Uterus (tissue), 4 donors: ENCODE data around the gene NUP107. TPM values are rescaled to one million over a fixed set of nuclear protein-coding genes. Genes with fewer than 3 reads are reported as not detected.

Source experiments
- DNase-seq, 2 donors: peaks; one replicate each; pipeline ENCODE4 v3.0.0-alpha.2; 2019 to 2020
- H3K27ac ChIP-seq, 2 donors: fragments of 200-600 bp; sonication (generic); 1 replicate in 1 of 2; 2 replicates in 1 of 2; pipeline ENCODE4 v1.5.1; 2016 to 2018
- H3K27me3 ChIP-seq, 2 donors: fragments of 200-600 bp; sonication (generic); one replicate each; pipeline ENCODE4 v1.5.1; 2018 to 2019; ENCODE audit warnings: control low read depth in 1 of 2
- H3K36me3 ChIP-seq, 2 donors: fragments of 200-600 bp; sonication (generic); one replicate each; pipeline ENCODE4 v1.5.1; 2019; ENCODE audit warnings: control low read depth in 1 of 2
- H3K4me1 ChIP-seq, 2 donors: fragments of 200-600 bp; sonication (generic); one replicate each; pipeline ENCODE4 v1.5.1; 2018 to 2019; ENCODE audit warnings: control low read depth in 1 of 2
- H3K4me3 ChIP-seq, 2 donors: fragments of 200-600 bp; sonication (generic); 1 replicate in 1 of 2; 2 replicates in 1 of 2; pipeline ENCODE4 v1.5.1; 2018 to 2019; ENCODE audit warnings: mild to moderate bottlenecking in 1 of 2
- H3K9me3 ChIP-seq, 2 donors: fragments of 200-600 bp; sonication (generic); one replicate each; pipeline ENCODE4 v1.5.1; 2019; ENCODE audit warnings: control low read depth in 1 of 2
- POLR2A ChIP-seq, 2 donors: fragments of 450-650 bp; IDR thresholded peaks; one replicate each; pipeline ENCODE4 v1.6.1; 2016; ENCODE audit warnings: antibody characterized with exemption in 2 of 2, mild to moderate bottlenecking in 1 of 2, moderate library complexity in 1 of 2
- intact Hi-C: fragments of 100-400 bp; cut with DNase I; formaldehyde crosslinking; loops from one replicate; pipeline ENCODE4 v1.15.1; 2023; ENCODE audit warnings: low total_unique reads
- total RNA-seq, 4 donors: library from RNA; depleted of rRNA in 3 of 4; stranded (reverse); fragments of >200 nt in 3 of 4; gene quantifications; one replicate each; pipeline versions ENCODE4 v1.1.0 to v1.2.4, GENCODE V29; 2014 to 2023
- TF ChIP-seq, protein P1 (sequence below), 4 experiments: fragments of 200-600 bp in 2 of 4; fragments of 450-650 bp in 2 of 4; sonication (generic) in 2 of 4; IDR thresholded peaks; one replicate each; pipeline ENCODE4 v1.5.1; 2016 to 2019; ENCODE audit warnings: antibody characterized with exemption in 4 of 4, mild to moderate bottlenecking in 2 of 4, moderate library complexity in 1 of 4
- donor health status: DM: yes; HTN: yes; CAD: no.

The NUP107 gene
- total RNA-seq, 4 donors from 2014 or later = 56.9 to 114 (median 78.9) TPM

DNA sequence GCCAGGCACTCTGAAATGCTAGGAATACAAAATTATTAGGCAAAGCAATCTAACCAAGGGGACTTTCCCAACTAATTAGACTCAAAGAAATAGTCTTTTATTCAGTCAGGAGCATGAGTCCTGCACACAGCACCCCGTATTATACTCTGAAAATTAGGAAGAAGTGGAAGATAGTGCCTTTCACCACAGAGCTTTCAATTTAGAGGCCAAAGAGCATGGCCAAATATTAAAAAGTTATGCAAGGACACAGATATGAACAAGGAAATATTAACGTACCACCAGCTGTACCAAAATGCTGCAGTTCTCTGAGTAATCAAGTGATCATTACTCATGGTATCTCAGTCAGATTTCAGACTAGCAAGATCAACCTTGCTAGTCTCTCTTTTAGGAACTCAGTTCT, 98.6 kb downstream of the NUP107 start:
- H3K27me3 ChIP-seq = no peaks in the 10 kb centered on the region
- TF ChIP-seq, protein P1, sequence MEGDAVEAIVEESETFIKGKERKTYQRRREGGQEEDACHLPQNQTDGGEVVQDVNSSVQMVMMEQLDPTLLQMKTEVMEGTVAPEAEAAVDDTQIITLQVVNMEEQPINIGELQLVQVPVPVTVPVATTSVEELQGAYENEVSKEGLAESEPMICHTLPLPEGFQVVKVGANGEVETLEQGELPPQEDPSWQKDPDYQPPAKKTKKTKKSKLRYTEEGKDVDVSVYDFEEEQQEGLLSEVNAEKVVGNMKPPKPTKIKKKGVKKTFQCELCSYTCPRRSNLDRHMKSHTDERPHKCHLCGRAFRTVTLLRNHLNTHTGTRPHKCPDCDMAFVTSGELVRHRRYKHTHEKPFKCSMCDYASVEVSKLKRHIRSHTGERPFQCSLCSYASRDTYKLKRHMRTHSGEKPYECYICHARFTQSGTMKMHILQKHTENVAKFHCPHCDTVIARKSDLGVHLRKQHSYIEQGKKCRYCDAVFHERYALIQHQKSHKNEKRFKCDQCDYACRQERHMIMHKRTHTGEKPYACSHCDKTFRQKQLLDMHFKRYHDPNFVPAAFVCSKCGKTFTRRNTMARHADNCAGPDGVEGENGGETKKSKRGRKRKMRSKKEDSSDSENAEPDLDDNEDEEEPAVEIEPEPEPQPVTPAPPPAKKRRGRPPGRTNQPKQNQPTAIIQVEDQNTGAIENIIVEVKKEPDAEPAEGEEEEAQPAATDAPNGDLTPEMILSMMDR (IDR thresholded peaks at IDR 0.05) = no peak
- no peak for TF ChIP-seq POLR2A (IDR thresholded peaks at IDR 0.05)
- intact Hi-C loops = no loop called here
- H3K4me3 ChIP-seq = no peak overlapping the region
- H3K9me3 ChIP-seq = no peaks in the 10 kb centered on the region
- no peaks in the 10 kb centered on the region for H3K36me3 ChIP-seq
- no peaks in the 10 kb centered on the region for H3K4me1 ChIP-seq
- no peak for DNase-seq
- H3K27ac ChIP-seq = no peak overlapping the region

GRCh38 chr12:68785823-68786222, 99.0 kb downstream of the NUP107 start:
- H3K27ac ChIP-seq = no peak overlapping the region
- H3K36me3 ChIP-seq = no peaks in the 10 kb centered on the region
- no peaks in the 10 kb centered on the region for H3K27me3 ChIP-seq
- DNase-seq = no peak
- no peak overlapping the region for H3K4me3 ChIP-seq
- no peaks in the 10 kb centered on the region for H3K9me3 ChIP-seq
- intact Hi-C loops = no loop called here
- no peaks in the 10 kb centered on the region for H3K4me1 ChIP-seq
- TF ChIP-seq, protein P1 (IDR thresholded peaks at IDR 0.05) = no peak
- TF ChIP-seq POLR2A (IDR thresholded peaks at IDR 0.05) = no peak

- Histone ChIP-seq H3K4me3 (no peak overlapping the region), H3K27me3 (no peaks in the 10 kb centered on the region), H3K4me1 (no peaks in the 10 kb centered on the region), H3K9me3 (no peaks in the 10 kb centered on the region), H3K27ac (peak overlapping the region; percentile 2 to 57), H3K36me3 (no peaks in the 10 kb centered on the region)
- intact Hi-C loops = no loop called here
- DNase-seq = no peak
- TF ChIP-seq, protein P1 (IDR thresholded peaks at IDR 0.05) = no peak
- no peak for TF ChIP-seq POLR2A (IDR thresholded peaks at IDR 0.05)
Measured at GRCh38 chr12:68786929-68787328, 100.2 kb downstream of the NUP107 start.

DNA sequence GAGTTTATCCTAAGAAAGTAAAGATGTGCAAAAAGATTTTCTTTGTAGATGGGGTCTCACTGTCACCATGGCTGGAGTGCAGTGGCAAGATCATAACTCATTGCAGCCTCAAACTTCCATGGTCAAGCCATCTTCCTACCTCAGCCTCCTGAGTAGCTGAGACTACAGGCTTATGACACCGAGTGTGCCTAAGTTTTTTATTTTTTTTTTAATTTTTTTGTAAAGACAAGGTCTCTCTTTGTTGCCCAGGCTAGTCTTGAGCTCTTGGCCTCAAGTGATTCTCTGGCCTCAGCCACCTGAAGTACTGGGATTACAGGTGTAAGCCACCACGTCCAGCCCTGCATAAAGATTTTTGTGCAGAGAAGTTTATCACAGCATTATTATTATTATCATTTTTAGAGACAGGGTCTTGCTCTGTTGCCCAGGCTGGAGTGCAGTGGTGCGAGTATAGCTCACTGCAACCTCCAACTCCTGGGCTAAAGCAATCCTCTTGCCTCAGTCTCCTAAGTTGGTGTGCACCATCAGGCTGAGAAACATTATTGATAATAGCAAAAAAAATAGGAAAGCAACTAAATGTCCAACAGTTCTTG, 101.9 kb downstream of the NUP107 start:
- Histone ChIP-seq H3K9me3 (no peaks in the 10 kb centered on the region), H3K27me3 (no peaks in the 10 kb centered on the region), H3K4me1 (no peaks in the 10 kb centered on the region), H3K27ac (no peak overlapping the region), H3K4me3 (no peak overlapping the region), H3K36me3 (no peaks in the 10 kb centered on the region)
- TF ChIP-seq, protein P1 (IDR thresholded peaks at IDR 0.05) = no peak
- no peak for TF ChIP-seq POLR2A (IDR thresholded peaks at IDR 0.05)
- intact Hi-C loops = no loop called here
- no peak for DNase-seq

GRCh38 chr12:68789144-68789878, 102.5 kb downstream of the NUP107 start:
- Histone ChIP-seq H3K4me1 (no peaks in the 10 kb centered on the region), H3K27ac (no peak overlapping the region), H3K4me3 (no peak overlapping the region), H3K36me3 (no peaks in the 10 kb centered on the region), H3K27me3 (no peaks in the 10 kb centered on the region), H3K9me3 (no peaks in the 10 kb centered on the region)
- intact Hi-C loops = no loop called here
- DNase-seq = no peak
- TF ChIP-seq, protein P1 (IDR thresholded peaks at IDR 0.05) = no peak
- TF ChIP-seq POLR2A (IDR thresholded peaks at IDR 0.05) = no peak
